Upper lobe of left lung (tissue), 4 donors: ENCODE results near the gene C4orf50.

ENCODE experiments used
- CTCF ChIP-seq, 6 experiments: fragments of 450-650 bp in 4 of 6; fragments of 200-600 bp in 2 of 6; sonication (generic) in 2 of 6; IDR thresholded peaks; one replicate each; pipeline ENCODE4 v1.5.1; 2016 to 2019; ENCODE audit warnings: antibody characterized with exemption in 6 of 6
- POLR2A ChIP-seq, 4 donors: fragments of 450-650 bp; IDR thresholded peaks; one replicate each; pipeline ENCODE4 v1.5.1; 2016 to 2017; ENCODE audit warnings: antibody characterized with exemption in 4 of 4, mild to moderate bottlenecking in 2 of 4

GRCh38 chr4:5990446-5991160 lies 27.6 kb downstream of the C4orf50 start:
- no peak for TF ChIP-seq POLR2A (IDR thresholded peaks at IDR 0.05)
- no peak for TF ChIP-seq CTCF (IDR thresholded peaks at IDR 0.05)
